ENCODE data around the gene ST3GAL5. TPM values are rescaled to one million over a fixed set of nuclear protein-coding genes. Genes with fewer than 3 reads are reported as not detected.

The ST3GAL5 gene
- total RNA-seq, 3 donors from 2014 or later, result 20.8 to 52.5 (median 29.5) TPM

GRCh38 chr2:85865539-85866164, 23.1 kb downstream of the ST3GAL5 start:
- Histone ChIP-seq H3K36me3 (no peaks in the 10 kb centered on the region), H3K4me3 (no peak overlapping the region), H3K27me3 (no peaks in the 10 kb centered on the region), H3K27ac (no peak overlapping the region), H3K4me1 (peaks cover 0 to 6% of the 10 kb centered on the region in 2 donors), H3K9me3 (no peaks in the 10 kb centered on the region)
- DNase-seq (ENCODE audit: low spot score in 2 of 2), result no peak
- TF ChIP-seq POLR2AphosphoS5 (IDR thresholded peaks at IDR 0.05), result no peak
- TF ChIP-seq POLR2A (IDR thresholded peaks at IDR 0.05), result no peak
- no peak for TF ChIP-seq CTCF (IDR thresholded peaks at IDR 0.05)
- intact Hi-C loops (cut with DNase I; ENCODE audit: low total_unique reads), result no loop called here

GRCh38 chr2:85864654-85865053, 24.1 kb downstream of the ST3GAL5 start:
- intact Hi-C loops (cut with DNase I; ENCODE audit: low total_unique reads), result no loop called here
- no peak for DNase-seq (ENCODE audit: low spot score in 2 of 2)
- Histone ChIP-seq H3K4me1 (peaks cover 0 to 6% of the 10 kb centered on the region in 2 donors), H3K27me3 (no peaks in the 10 kb centered on the region), H3K36me3 (no peaks in the 10 kb centered on the region), H3K9me3 (no peaks in the 10 kb centered on the region), H3K27ac (no peak overlapping the region), H3K4me3 (no peak overlapping the region)
- TF ChIP-seq POLR2AphosphoS5 (IDR thresholded peaks at IDR 0.05) (no peak), CTCF (IDR thresholded peaks at IDR 0.05) (no peak), POLR2A (IDR thresholded peaks at IDR 0.05) (no peak)

- no peaks in the 10 kb centered on the region for H3K27me3 ChIP-seq
- H3K36me3 ChIP-seq, result no peaks in the 10 kb centered on the region
- H3K27ac ChIP-seq, result no peak overlapping the region
- no peaks in the 10 kb centered on the region for H3K9me3 ChIP-seq
- intact Hi-C loops (cut with DNase I; ENCODE audit: low total_unique reads), result no loop called here
- H3K4me3 ChIP-seq, result no peak overlapping the region
- H3K4me1 ChIP-seq, result peaks cover 0 to 6% of the 10 kb centered on the region in 2 donors
- DNase-seq (ENCODE audit: low spot score in 2 of 2), result no peak
- no peak for TF ChIP-seq POLR2A (IDR thresholded peaks at IDR 0.05)
- no peak for TF ChIP-seq CTCF (IDR thresholded peaks at IDR 0.05)
- TF ChIP-seq POLR2AphosphoS5 (IDR thresholded peaks at IDR 0.05), result no peak
Observed at GRCh38 chr2:85862426-85862825, 26.4 kb downstream of the ST3GAL5 start.

GRCh38 chr2:85861650-85862049, 27.1 kb downstream of the ST3GAL5 start:
- Histone ChIP-seq H3K4me1 (peaks cover 0 to 6% of the 10 kb centered on the region in 2 donors), H3K27me3 (no peaks in the 10 kb centered on the region), H3K4me3 (no peak overlapping the region), H3K27ac (no peak overlapping the region), H3K9me3 (no peaks in the 10 kb centered on the region), H3K36me3 (no peaks in the 10 kb centered on the region)
- intact Hi-C loops (cut with DNase I; ENCODE audit: low total_unique reads), result no loop called here
- TF ChIP-seq POLR2A (IDR thresholded peaks at IDR 0.05) (no peak), POLR2AphosphoS5 (IDR thresholded peaks at IDR 0.05) (no peak), CTCF (IDR thresholded peaks at IDR 0.05) (no peak)
- DNase-seq (ENCODE audit: low spot score in 2 of 2), result no peak

- TF ChIP-seq POLR2A (IDR thresholded peaks at IDR 0.05), result no peak
- no peak for TF ChIP-seq CTCF (IDR thresholded peaks at IDR 0.05)
- TF ChIP-seq POLR2AphosphoS5 (IDR thresholded peaks at IDR 0.05), result no peak
- Histone ChIP-seq H3K27me3 (no peaks in the 10 kb centered on the region), H3K9me3 (no peaks in the 10 kb centered on the region), H3K4me3 (no peak overlapping the region), H3K4me1 (peaks cover 0 to 6% of the 10 kb centered on the region in 2 donors), H3K27ac (no peak overlapping the region), H3K36me3 (no peaks in the 10 kb centered on the region)
- intact Hi-C loops (cut with DNase I; ENCODE audit: low total_unique reads), result no loop called here
- no peak for DNase-seq (ENCODE audit: low spot score in 2 of 2)
Observed at GRCh38 chr2:85861180-85861579, 27.6 kb downstream of the ST3GAL5 start.
